Uterus (tissue), 2 donors: ENCODE measurements around the gene GRM8.

Experiments
- CTCF ChIP-seq, 4 experiments: fragments of 200-600 bp in 2 of 4; fragments of 450-650 bp in 2 of 4; sonication (generic) in 2 of 4; IDR thresholded peaks; one replicate each; pipeline ENCODE4 v1.5.1; 2016 to 2019; ENCODE audit warnings: antibody characterized with exemption in 4 of 4, mild to moderate bottlenecking in 2 of 4, moderate library complexity in 1 of 4
- POLR2A ChIP-seq, 2 donors: fragments of 450-650 bp; IDR thresholded peaks; one replicate each; pipeline ENCODE4 v1.6.1; 2016; ENCODE audit warnings: antibody characterized with exemption in 2 of 2, mild to moderate bottlenecking in 1 of 2, moderate library complexity in 1 of 2

GRCh38 chr7:126750207-126750911, 502.4 kb downstream of the GRM8 start:
- TF ChIP-seq CTCF (IDR thresholded peaks at IDR 0.05) (no peak), POLR2A (IDR thresholded peaks at IDR 0.05) (no peak)
